Astrocyte (in vitro differentiated cells and primary cell): ENCODE measurements around the gene LUC7L3. TPM values are rescaled to one million over a fixed set of nuclear protein-coding genes. Genes with fewer than 3 reads are reported as not detected.

Source experiments
- DNase-seq: peaks from one replicate; pipeline ENCODE4 v3.0.0-alpha.2; 2010; ENCODE audit warnings: low read depth
- FAIRE-seq: peaks from 2 replicates; lab custom pipeline; 2011; peaks lifted over from hg19 to GRCh38; lab: Jason Lieb, UNC
- H2AFZ ChIP-seq: 2 replicates; pipeline ENCODE4 v1.6.0; 2012; ENCODE audit warnings: low read depth, low read length, inconsistent platforms
- H3K27ac ChIP-seq: 2 replicates; pipeline ENCODE4 v1.5.1; 2011; ENCODE audit warnings: low read depth, low read length, inconsistent platforms
- H3K27me3 ChIP-seq: 2 replicates; pipeline ENCODE4 v1.6.0; 2011; ENCODE audit warnings: low read length, inconsistent platforms; ENCODE audit not compliant: insufficient read depth
- H3K36me3 ChIP-seq: 2 replicates; pipeline ENCODE4 v1.5.1; 2011; ENCODE audit warnings: low read length, inconsistent platforms; ENCODE audit not compliant: insufficient read depth
- H3K4me1 ChIP-seq: 2 replicates; pipeline ENCODE4 v1.5.1; 2011; ENCODE audit warnings: low read length, inconsistent platforms; ENCODE audit not compliant: insufficient read depth
- H3K4me2 ChIP-seq: 2 replicates; pipeline ENCODE4 v1.6.0; 2012; ENCODE audit warnings: low read length, inconsistent platforms
- H3K4me3 ChIP-seq: 2 replicates; pipeline ENCODE4 v1.5.1; 2011; ENCODE audit warnings: low read depth, mild to moderate bottlenecking, low read length, inconsistent platforms; ENCODE audit not compliant: insufficient read depth
- H3K79me2 ChIP-seq: 2 replicates; pipeline ENCODE4 v1.6.0; 2012; ENCODE audit warnings: mild to moderate bottlenecking, low read length, inconsistent platforms; ENCODE audit not compliant: insufficient read depth
- H3K9ac ChIP-seq: 2 replicates; pipeline ENCODE4 v1.6.0; 2012; ENCODE audit warnings: mild to moderate bottlenecking, low read length, inconsistent platforms
- H3K9me3 ChIP-seq: 2 replicates; pipeline ENCODE4 v1.5.1; 2012; ENCODE audit warnings: low read depth, mild to moderate bottlenecking, low read length, inconsistent platforms; ENCODE audit not compliant: insufficient read depth
- H4K20me1 ChIP-seq: 2 replicates; pipeline ENCODE4 v1.6.0; 2012; ENCODE audit warnings: low read length, inconsistent platforms; ENCODE audit not compliant: insufficient read depth
- H3K27ac Mint-ChIP-seq: one replicate; pipeline ENCODE4 v1.8.0; 2021; ENCODE audit warnings: mild to moderate bottlenecking, mixed read lengths; ENCODE audit not compliant: unreplicated experiment
- H3K27me3 Mint-ChIP-seq: one replicate; pipeline ENCODE4 v1.8.0; 2021; ENCODE audit warnings: low read depth, mixed read lengths; ENCODE audit not compliant: unreplicated experiment
- H3K36me3 Mint-ChIP-seq: one replicate; pipeline ENCODE4 v1.8.0; 2021; ENCODE audit warnings: low read depth, mixed read lengths; ENCODE audit not compliant: unreplicated experiment
- H3K4me1 Mint-ChIP-seq: one replicate; pipeline ENCODE4 v1.8.0; 2021; ENCODE audit warnings: low read depth, mixed read lengths; ENCODE audit not compliant: unreplicated experiment
- H3K4me3 Mint-ChIP-seq: one replicate; pipeline ENCODE4 v1.8.0; 2021; ENCODE audit warnings: mild to moderate bottlenecking, moderate library complexity, mixed read lengths; ENCODE audit not compliant: unreplicated experiment
- H3K9me3 Mint-ChIP-seq: one replicate; pipeline ENCODE4 v1.8.0; 2021; ENCODE audit warnings: mild to moderate bottlenecking, mixed read lengths; ENCODE audit not compliant: unreplicated experiment
- EZH2 ChIP-seq: IDR thresholded peaks from 2 replicates; pipeline ENCODE4 v1.6.1; 2012; ENCODE audit warnings: mild to moderate bottlenecking, low read length, inconsistent platforms; ENCODE audit not compliant: insufficient read depth
- total RNA-seq: library from RNA; stranded (reverse); gene quantifications from 2 replicates; pipeline ENCODE4 v1.2.1, GENCODE V29; 2021
- TF ChIP-seq, protein P1 (sequence below): IDR thresholded peaks from 2 replicates; pipeline ENCODE4 v1.5.1; 2011; ENCODE audit warnings: low read depth, mild to moderate bottlenecking, inconsistent platforms, low read length, moderate library complexity; ENCODE audit not compliant: insufficient read depth

LUC7L3 gene
- total RNA-seq, 1 donor from 2014 or later = 93.0 TPM

- no peak for TF ChIP-seq EZH2
- TF ChIP-seq, protein P1, sequence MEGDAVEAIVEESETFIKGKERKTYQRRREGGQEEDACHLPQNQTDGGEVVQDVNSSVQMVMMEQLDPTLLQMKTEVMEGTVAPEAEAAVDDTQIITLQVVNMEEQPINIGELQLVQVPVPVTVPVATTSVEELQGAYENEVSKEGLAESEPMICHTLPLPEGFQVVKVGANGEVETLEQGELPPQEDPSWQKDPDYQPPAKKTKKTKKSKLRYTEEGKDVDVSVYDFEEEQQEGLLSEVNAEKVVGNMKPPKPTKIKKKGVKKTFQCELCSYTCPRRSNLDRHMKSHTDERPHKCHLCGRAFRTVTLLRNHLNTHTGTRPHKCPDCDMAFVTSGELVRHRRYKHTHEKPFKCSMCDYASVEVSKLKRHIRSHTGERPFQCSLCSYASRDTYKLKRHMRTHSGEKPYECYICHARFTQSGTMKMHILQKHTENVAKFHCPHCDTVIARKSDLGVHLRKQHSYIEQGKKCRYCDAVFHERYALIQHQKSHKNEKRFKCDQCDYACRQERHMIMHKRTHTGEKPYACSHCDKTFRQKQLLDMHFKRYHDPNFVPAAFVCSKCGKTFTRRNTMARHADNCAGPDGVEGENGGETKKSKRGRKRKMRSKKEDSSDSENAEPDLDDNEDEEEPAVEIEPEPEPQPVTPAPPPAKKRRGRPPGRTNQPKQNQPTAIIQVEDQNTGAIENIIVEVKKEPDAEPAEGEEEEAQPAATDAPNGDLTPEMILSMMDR = no peak
- H3K4me2 ChIP-seq = no peak overlapping the region
- H3K79me2 ChIP-seq = no peaks in the 10 kb centered on the region
- no peaks in the 10 kb centered on the region for H3K27me3 ChIP-seq
- Mint-ChIP-seq H3K4me3 (no peak overlapping the region), H3K27me3 (peaks cover 42% of the 10 kb centered on the region), H3K27ac (no peak overlapping the region), H3K4me1 (peaks cover 3% of the 10 kb centered on the region), H3K36me3 (no peaks in the 10 kb centered on the region), H3K9me3 (no peaks in the 10 kb centered on the region)
- no peak overlapping the region for H3K4me3 ChIP-seq
- no peak overlapping the region for H3K9ac ChIP-seq
- no peak overlapping the region for H3K27ac ChIP-seq
- no peak overlapping the region for H2AFZ ChIP-seq
- H3K4me1 ChIP-seq = peaks cover 3% of the 10 kb centered on the region
- no peaks in the 10 kb centered on the region for H4K20me1 ChIP-seq
- no peaks in the 10 kb centered on the region for H3K9me3 ChIP-seq
- FAIRE-seq (no peak), DNase-seq (no peak)
- H3K36me3 ChIP-seq = no peaks in the 10 kb centered on the region
These were observed 43.1 kb upstream of the LUC7L3 start for GRCh38 chr17:50676065-50676975.

GRCh38 chr17:50677851-50678375, 41.5 kb upstream of the LUC7L3 start:
- no peaks in the 10 kb centered on the region for H4K20me1 ChIP-seq
- no peak for TF ChIP-seq EZH2
- TF ChIP-seq, protein P1 = no peak
- no peak overlapping the region for H3K27ac ChIP-seq
- no peaks in the 10 kb centered on the region for H3K9me3 Mint-ChIP-seq
- no peaks in the 10 kb centered on the region for H3K79me2 ChIP-seq
- H3K27ac Mint-ChIP-seq = no peak overlapping the region
- no peak overlapping the region for H2AFZ ChIP-seq
- DNase-seq = no peak
- H3K9ac ChIP-seq = no peak overlapping the region
- no peak overlapping the region for H3K4me3 Mint-ChIP-seq
- H3K36me3 ChIP-seq = no peaks in the 10 kb centered on the region
- H3K27me3 Mint-ChIP-seq = peaks cover 50% of the 10 kb centered on the region
- H3K4me1 Mint-ChIP-seq = peaks cover 4% of the 10 kb centered on the region
- H3K4me3 ChIP-seq = no peak overlapping the region
- H3K36me3 Mint-ChIP-seq = no peaks in the 10 kb centered on the region
- no peak overlapping the region for H3K4me2 ChIP-seq
- FAIRE-seq = no peak
- H3K9me3 ChIP-seq = no peaks in the 10 kb centered on the region
- no peaks in the 10 kb centered on the region for H3K27me3 ChIP-seq
- peaks cover 5% of the 10 kb centered on the region for H3K4me1 ChIP-seq
